Measurements from ENCODE around the gene NBEAL2.

The NBEAL2 gene

DNA sequence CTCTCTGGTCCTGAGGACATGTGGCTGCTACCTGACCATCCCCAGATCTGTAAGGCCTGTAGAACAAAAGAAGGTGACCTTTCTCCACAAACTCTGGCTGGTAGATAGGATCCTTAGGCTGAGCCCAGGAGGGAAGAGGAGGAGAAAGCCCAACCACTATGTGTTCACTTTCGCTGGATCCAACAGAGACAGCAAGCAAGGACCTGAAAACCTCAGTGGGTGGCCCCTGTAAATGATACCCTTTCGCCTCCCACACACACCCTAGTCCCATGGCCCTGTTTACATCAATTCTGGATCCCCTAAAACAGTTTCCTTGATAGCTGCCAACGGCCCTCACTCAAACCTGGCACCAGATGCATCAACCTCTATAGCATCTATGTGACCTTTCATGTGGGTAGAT, 25.3 kb upstream of the NBEAL2 start:
- DNase-seq (ENCODE audit: extremely low spot score): no peak
- TF ChIP-seq CTBP1 (IDR thresholded peaks at IDR 0.05; ENCODE audit: borderline replicate concordance) (no peak), FOXM1 (IDR thresholded peaks at IDR 0.05; ENCODE audit: borderline replicate concordance) (no peak), TARDBP (IDR thresholded peaks at IDR 0.05) (no peak), NFRKB (IDR thresholded peaks at IDR 0.05) (no peak), LEF1 (IDR thresholded peaks at IDR 0.05; ENCODE audit: borderline replicate concordance) (no peak), SUZ12 (IDR thresholded peaks at IDR 0.05) (no peak), HDGF (IDR thresholded peaks at IDR 0.05; ENCODE audit: borderline replicate concordance) (no peak), ZNF384 (IDR thresholded peaks at IDR 0.05) (no peak), ARNT (IDR thresholded peaks at IDR 0.05) (no peak), FOXA1 (IDR thresholded peaks at IDR 0.05) (no peak)
- TF ChIP-seq, protein P1, sequence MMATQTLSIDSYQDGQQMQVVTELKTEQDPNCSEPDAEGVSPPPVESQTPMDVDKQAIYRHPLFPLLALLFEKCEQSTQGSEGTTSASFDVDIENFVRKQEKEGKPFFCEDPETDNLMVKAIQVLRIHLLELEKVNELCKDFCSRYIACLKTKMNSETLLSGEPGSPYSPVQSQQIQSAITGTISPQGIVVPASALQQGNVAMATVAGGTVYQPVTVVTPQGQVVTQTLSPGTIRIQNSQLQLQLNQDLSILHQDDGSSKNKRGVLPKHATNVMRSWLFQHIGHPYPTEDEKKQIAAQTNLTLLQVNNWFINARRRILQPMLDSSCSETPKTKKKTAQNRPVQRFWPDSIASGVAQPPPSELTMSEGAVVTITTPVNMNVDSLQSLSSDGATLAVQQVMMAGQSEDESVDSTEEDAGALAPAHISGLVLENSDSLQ (IDR thresholded peaks at IDR 0.05): no peak
- CTCF ChIA-PET: no interaction called here
- POLR2A ChIA-PET: interaction anchor here (0.9 kb wide), 1 partner anchor 55 kb away, joined by 3 read pairs; no protein-coding TSS in a partner anchor

DNA sequence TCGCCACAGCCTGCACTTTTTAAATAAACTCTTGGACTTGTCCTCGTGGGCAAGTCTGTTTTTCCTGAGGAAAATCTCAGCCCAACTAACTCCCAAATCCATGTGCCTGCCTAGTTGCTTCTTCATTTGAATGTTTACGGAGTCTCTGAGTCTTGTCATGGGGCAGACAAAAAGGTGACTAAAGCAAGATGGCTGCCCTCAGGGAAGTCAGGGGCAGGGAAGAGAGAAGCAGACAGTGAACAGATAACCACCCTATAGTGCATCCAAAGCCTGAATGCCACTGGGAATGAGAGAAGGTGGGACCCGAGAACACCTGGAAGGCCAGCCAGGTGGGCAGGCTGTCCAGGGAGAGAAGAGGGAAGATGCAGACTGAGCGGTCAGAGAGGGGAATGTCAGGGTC, 24.3 kb upstream of the NBEAL2 start:
- POLR2A ChIA-PET: no interaction called here
- TF ChIP-seq SP1 (IDR thresholded peaks at IDR 0.05) (no peak), ELF4 (IDR thresholded peaks at IDR 0.05) (no peak), BHLHE40 (IDR thresholded peaks at IDR 0.05; ENCODE audit: borderline replicate concordance) (no peak), ARNT (IDR thresholded peaks at IDR 0.05) (no peak), L3MBTL2 (conservative IDR thresholded peaks at IDR 0.05) (no peak)
- TF ChIP-seq, protein P1 (IDR thresholded peaks at IDR 0.05): no peak
- no peak for DNase-seq (ENCODE audit: extremely low spot score)
- CTCF ChIA-PET: no interaction called here

DNA sequence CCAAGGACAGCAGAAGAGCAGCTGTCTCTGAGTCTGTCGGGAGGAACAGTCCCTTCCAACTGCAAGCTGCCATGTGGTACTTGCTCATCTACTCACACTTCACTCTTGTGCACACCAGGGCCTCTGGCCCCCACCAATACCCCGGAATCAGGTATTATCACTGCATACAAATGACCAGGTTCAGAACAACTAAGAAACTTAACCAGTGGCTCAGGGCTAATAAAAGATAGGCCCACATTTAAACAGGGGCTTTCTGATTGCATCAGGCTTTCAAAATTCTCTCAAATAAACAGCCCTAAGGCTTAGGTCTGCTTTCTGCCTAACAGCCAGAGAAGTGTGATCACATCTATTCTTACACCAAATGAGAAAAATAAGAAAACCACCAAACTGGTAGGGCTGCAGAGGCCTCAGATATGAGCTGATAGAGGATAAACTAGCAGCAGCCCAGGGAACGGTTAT, 23.6 kb upstream of the NBEAL2 start:
- POLR2A ChIA-PET: no interaction called here
- no peak for DNase-seq (ENCODE audit: extremely low spot score)
- CTCF ChIA-PET: no interaction called here
- TF ChIP-seq CTBP1 (IDR thresholded peaks at IDR 0.05; ENCODE audit: borderline replicate concordance) (no peak), FOXA1 (IDR thresholded peaks at IDR 0.05) (no peak), ARNT (IDR thresholded peaks at IDR 0.05) (no peak), SP1 (IDR thresholded peaks at IDR 0.05) (no peak), HDGF (IDR thresholded peaks at IDR 0.05; ENCODE audit: borderline replicate concordance) (no peak), LEF1 (IDR thresholded peaks at IDR 0.05; ENCODE audit: borderline replicate concordance) (no peak), SUZ12 (IDR thresholded peaks at IDR 0.05) (no peak), ELF4 (IDR thresholded peaks at IDR 0.05) (no peak), FOXK2 (IDR thresholded peaks at IDR 0.05) (no peak), FOXM1 (IDR thresholded peaks at IDR 0.05; ENCODE audit: borderline replicate concordance) (no peak), BHLHE40 (IDR thresholded peaks at IDR 0.05; ENCODE audit: borderline replicate concordance) (no peak), TARDBP (IDR thresholded peaks at IDR 0.05) (no peak), NFRKB (IDR thresholded peaks at IDR 0.05) (no peak), ZNF384 (IDR thresholded peaks at IDR 0.05) (no peak), L3MBTL2 (conservative IDR thresholded peaks at IDR 0.05) (no peak)
- TF ChIP-seq, protein P1 (IDR thresholded peaks at IDR 0.05): no peak

DNA sequence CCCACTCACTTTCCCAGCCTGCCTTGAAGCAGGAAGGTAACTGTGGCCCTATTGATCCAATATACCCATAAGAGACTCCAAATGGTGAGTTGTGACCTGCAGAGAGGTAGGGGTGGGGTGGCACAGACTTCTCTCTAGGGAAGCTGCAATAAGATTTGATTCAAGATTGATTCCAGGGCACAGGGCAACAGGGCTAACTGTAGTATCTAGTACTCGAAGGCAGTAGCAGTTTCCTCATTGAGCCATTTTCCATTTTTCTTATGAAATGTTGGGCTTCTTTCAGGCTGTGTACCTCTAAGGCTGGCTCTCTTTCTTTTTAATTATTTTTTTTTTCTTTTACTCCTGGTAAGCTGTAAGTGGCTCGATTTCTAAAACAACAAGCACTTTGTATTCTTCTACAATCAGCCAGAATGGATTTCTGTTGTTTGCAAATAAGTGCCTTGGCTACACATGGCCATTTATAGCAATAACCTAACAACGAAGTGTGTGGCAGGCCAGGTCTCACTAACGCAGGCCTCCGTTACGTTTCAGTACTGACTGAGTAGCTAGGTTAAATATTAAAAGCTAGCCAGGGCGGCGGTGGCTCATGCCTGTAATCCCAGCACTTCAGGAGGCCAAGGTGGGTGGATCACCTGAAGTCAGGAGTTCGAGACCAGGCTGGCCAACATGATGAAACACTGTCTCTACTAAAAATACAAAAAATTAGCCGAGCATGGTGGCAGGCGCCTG, 22.2 kb upstream of the NBEAL2 start:
- POLR2A ChIA-PET: no interaction called here
- CTCF ChIA-PET: interaction anchor here (0.6 to 1.0 kb wide), 2 partner anchors 12 to 14 kb away, joined by 3 to 4 read pairs; no protein-coding TSS in a partner anchor
- no peak for TF ChIP-seq SUZ12 (IDR thresholded peaks at IDR 0.05)
- no peak for DNase-seq (ENCODE audit: extremely low spot score)

DNA sequence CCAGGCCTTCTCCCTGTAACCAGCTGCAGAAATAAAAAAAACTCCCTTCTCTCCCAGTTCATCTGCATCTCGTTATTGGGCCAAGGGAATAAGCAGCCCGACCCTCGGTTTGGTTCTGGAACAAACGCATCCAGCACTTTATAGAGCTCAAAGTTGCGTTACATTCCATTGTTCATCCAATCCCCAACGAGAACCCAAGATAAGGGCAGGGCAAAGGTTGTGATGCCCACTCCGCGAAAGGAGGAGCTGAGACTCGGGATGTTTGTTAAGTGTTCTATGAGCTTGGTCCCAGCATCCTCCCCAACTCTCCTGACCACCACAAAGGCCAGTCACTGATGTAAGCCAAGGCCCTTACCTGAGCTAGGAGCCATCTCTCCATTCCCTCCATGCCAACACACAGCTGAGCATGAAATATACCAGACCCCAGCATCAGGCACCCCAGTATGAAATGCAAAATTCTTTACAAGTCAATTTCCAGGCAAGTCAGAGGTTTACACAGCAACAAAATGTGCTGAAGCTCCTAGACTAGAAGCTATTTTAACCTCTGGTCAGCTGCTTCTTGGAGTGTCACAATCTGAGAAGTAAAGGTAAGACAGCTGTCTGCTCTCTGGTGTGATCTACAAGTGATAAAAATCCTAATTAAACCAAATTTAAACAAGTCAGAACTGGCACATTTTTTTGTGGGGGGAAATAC, 20.9 kb upstream of the NBEAL2 start:
- POLR2A ChIA-PET: interaction anchor here (1.0 kb wide), 1 partner anchor 16 kb away, joined by 3 read pairs; no protein-coding TSS in a partner anchor
- DNase-seq (ENCODE audit: extremely low spot score): no peak
- CTCF ChIA-PET: no interaction called here
- TF ChIP-seq NFRKB (IDR thresholded peaks at IDR 0.05): no peak
- no peak for TF ChIP-seq SUZ12 (IDR thresholded peaks at IDR 0.05)
- no peak for TF ChIP-seq HDGF (IDR thresholded peaks at IDR 0.05; ENCODE audit: borderline replicate concordance)
- no peak for TF ChIP-seq L3MBTL2 (conservative IDR thresholded peaks at IDR 0.05)
- TF ChIP-seq BHLHE40 (IDR thresholded peaks at IDR 0.05; ENCODE audit: borderline replicate concordance): no peak
- TF ChIP-seq CTBP1 (IDR thresholded peaks at IDR 0.05; ENCODE audit: borderline replicate concordance): no peak
- no peak for TF ChIP-seq FOXK2 (IDR thresholded peaks at IDR 0.05)
- TF ChIP-seq, protein P1 (IDR thresholded peaks at IDR 0.05): no peak
- no peak for TF ChIP-seq FOXM1 (IDR thresholded peaks at IDR 0.05; ENCODE audit: borderline replicate concordance)
- no peak for TF ChIP-seq TARDBP (IDR thresholded peaks at IDR 0.05)
- TF ChIP-seq FOXA1 (IDR thresholded peaks at IDR 0.05): no peak
- no peak for TF ChIP-seq SP1 (IDR thresholded peaks at IDR 0.05)
- TF ChIP-seq ARNT (IDR thresholded peaks at IDR 0.05): no peak

All from HEK293T (cell line).